GM19240 (cell line): ENCODE results near the gene PRAME.
"Not testable (repeated sequence)": the region's sequence is repeated elsewhere in the genome, so short reads cannot be mapped to it uniquely, and the experiment has no call there.

Experiments used
- DNase-seq: peaks from one replicate; pipeline ENCODE4 v3.0.0; 2011; ENCODE audit warnings: low spot score; ENCODE audit not compliant: insufficient read length

Gene PRAME

GRCh38 chr22:22581524-22581923, 22.5 kb upstream of the PRAME start:
- not testable (repeated sequence) for DNase-seq

DNA sequence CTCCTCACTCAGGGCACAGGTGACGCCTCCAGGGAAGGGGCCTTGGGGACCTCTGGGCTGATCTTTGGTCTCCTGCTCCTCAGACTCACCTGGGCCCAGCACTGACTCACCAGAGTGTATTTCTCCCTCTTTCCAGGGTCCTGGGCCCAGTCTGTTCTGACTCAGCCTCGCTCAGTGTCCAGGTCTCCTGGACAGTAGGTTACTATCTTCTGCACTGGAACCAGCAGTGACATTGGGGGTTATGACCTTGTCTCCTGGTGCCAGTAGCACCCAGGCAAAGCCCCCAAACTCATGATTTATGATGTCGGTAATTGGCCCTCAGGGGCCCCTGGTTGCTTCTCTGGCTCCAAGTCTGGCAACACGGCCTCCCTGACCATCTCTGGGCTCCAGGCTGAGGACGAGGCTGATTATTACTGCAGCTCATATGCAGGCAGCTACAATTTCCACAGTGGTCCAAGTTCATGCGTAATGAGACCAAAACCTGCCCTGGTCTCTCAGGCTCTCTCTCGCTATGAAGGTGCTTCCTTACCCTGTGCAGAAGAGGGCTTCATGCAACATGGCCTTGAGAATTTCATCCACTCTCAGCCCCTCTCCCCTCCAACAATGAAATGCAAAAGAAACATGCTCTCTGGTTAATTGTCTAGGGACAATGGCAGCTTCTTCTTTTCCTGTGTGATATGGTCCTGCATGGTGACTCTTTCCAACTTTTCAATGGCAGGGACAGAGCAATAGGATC, 21.0 kb upstream of the PRAME start:
- DNase-seq: no peak

GRCh38 chr22:22578702-22579424, 19.8 kb upstream of the PRAME start:
- no peak for DNase-seq

GRCh38 chr22:22576989-22577427, 17.9 kb upstream of the PRAME start:
- DNase-seq: no peak

GRCh38 chr22:22576244-22576988, 17.4 kb upstream of the PRAME start:
- DNase-seq: peak; percentile 40

- DNase-seq: no peak
These were observed 15.3 kb upstream of the PRAME start for GRCh38 chr22:22574361-22574760.

DNA sequence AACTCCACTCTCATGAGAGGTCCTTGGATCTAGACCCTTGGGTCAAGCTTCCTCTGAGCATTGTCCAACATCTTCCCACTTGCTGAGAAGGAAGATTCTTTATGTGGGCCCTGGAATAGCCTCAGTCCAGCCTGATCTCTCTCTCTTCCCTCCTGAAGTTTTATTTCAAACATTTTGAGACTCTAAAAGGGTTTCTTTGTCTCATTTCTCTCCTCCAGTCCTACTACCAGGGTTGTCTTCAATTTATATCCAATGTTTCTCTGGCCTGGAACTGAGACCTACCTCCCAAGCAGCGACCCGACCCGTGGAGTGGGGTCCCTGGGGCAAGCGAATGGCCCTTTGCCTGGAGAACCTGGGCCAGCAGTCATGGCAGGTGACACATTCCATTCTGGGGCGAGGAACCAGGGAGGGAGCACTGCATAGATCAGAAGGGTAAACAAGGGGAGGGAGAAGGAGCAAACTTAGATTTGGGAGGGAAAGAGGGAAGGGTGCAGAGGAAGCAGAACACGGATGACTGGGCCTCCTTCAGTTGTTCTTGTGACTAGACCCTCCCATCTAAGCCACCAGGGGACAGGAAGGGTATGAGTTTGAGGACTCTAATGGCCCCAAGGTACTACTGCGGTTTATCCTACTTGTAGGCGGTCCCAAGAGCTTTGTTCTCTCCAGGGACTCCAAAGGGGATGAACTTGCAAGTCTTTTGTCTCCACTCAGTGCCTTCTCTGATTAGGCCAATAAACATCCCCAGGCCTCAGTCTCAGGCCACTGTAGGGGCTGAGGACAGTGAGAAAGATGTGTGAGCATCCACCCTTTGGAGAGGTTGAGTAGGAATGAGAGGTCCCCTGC, 14.2 kb upstream of the PRAME start:
- no peak for DNase-seq

- no peak for DNase-seq
These were observed 12.8 kb upstream of the PRAME start for GRCh38 chr22:22571862-22572261.

DNA sequence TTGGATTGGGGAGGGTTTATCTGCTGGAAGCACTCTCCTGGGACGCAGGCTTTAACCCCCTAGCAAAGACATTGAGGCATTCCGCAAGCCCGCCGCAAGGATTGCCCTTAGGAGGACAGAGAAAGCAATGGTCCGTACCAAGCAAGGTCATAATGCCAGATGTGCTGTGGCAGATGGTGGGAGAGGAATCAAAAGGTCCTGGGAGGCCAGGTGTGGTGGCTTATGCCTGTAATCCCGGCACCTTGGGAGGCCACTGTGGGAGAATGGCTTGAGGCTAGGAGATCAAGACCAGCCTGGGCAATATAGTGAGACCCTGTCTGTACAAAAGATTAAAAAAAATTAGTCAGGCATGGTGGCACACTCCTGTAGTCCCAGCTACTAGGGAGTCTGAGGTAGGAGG, 12.4 kb upstream of the PRAME start:
- no peak for DNase-seq

DNA sequence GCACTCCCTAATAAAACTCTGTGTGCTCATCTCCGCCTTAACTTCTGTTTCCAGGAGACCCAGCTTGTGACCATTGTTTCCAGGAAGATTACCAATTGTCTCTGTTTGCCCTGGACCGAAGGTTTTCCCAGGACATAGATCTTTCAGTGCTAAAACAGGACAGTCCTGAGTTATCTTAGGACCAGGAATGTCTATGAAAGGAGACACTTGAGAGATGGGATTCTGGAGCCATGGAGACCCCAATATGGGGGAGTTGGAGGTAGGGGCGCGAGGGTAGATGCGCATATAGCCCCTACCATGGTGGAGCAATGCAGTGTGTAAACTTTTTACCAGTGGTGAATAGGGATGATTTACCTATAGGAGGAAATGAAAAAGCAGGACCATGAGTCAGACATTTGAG, 10.2 kb upstream of the PRAME start:
- DNase-seq: no peak

DNA sequence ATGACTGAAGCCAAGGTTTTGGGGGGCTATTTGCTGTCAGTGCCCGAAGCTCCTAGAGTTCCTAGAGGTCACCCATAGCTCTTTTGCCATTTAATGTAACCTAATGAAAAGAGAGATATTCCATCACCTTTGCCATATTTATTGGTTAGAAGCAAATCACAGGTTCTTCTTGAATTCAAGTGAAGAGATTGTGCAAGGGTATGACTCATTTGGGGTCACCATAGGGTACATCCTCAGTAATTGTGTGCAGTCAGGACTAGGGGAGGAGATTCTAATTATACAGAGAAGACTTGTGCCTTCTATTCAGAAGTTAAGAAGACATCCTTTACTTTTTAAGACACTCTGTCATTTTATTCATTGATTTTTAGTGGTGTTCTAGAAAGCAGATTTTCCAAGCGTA, 6.9 kb upstream of the PRAME start:
- DNase-seq: no peak

DNA sequence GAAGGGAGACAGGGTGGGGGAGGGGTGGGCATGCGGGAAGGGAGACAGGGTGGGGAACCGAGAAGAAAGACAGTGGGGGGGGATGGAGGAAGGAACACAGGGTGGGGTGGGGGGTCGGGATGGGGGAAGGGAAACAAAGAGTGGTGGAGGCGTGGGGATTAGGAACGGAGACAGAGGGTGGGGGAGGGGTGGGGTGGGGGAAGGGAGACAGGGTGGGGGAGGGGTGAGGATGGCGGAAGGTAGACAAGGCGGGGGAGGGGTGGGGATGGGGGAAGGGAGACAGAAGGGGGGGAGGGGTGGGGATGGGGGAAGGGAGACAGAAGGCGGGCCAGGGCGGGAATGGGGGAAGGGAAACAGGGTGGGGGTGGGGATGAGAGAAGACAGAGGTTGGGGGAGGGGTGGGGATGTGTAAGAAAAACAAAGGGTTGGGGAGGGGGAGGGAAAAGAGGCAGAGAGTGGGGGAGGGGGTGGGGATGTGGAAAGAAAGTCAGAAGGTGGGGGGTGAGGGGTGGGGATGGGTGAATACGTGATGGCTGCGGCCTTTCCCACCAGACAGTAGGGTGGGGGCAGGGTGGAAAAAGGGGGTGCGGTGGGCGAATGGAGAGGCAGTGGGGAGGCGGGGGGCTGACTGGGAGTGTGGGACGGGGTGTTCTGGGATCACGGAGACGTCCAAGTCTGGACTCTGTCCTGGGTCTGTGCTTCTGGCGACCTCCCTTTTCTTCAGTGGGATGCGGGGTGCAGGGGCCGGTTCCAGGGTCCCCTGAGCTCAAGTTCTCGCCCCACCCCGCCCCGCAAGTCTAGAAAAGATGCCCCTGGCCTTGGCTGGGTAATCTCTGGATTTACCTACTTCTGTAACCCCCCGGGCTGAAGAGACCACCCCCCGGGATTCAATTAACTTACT, 744 bp downstream of the PRAME start:
- DNase-seq: no peak

DNA sequence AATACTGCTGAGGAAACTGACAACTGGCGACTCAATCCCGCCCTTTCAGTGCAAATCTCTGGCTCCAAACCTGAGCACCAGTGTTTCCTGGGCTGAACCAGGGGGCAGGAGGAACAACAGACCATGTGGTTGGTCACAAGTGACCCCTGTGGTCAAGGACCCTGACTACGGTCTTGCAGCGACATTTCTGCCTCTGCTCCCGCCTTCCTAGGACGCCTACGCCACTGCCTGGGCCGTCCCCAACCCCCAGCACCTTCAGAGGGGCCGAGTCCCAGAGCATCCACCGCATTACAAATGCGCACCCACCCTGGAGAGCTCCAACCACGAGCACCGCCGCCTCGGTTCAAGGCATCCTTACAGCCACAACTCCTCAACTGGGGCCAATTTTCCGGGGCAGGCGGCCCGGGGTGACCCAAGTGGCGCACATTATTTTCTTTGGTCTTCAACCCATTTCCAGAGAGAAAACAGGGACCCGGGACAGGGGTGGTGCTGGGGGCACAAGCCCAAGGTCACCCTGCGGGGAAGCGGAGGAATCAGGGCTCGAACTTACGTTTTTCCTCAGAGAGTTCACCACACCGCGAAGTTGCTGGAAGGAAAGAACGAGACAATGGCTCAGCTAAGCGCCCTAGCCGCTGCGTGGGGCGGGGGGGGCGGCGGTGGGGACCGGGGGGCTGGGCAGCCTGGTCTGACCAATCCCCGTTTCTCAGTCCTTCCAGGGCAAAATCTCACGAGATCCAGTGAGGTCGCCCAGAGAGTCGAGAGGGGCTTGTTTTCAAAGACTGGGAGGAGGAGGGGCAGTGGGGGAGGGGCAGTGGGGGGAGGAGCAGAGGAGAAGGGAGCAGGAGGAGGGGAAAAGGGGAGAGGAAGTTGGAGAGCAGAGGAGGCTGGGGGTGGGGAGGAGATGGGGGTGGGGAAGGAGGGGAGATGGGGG, 1.8 kb downstream of the PRAME start:
- no peak for DNase-seq

- no peak for DNase-seq
These were observed 2.5 kb downstream of the PRAME start for GRCh38 chr22:22556578-22556977.

- no peak for DNase-seq
These were observed 3.5 kb downstream of the PRAME start for GRCh38 chr22:22555596-22555995.

- DNase-seq: peak; percentile 19
These were observed 4.3 kb downstream of the PRAME start for GRCh38 chr22:22554587-22555284.

DNA sequence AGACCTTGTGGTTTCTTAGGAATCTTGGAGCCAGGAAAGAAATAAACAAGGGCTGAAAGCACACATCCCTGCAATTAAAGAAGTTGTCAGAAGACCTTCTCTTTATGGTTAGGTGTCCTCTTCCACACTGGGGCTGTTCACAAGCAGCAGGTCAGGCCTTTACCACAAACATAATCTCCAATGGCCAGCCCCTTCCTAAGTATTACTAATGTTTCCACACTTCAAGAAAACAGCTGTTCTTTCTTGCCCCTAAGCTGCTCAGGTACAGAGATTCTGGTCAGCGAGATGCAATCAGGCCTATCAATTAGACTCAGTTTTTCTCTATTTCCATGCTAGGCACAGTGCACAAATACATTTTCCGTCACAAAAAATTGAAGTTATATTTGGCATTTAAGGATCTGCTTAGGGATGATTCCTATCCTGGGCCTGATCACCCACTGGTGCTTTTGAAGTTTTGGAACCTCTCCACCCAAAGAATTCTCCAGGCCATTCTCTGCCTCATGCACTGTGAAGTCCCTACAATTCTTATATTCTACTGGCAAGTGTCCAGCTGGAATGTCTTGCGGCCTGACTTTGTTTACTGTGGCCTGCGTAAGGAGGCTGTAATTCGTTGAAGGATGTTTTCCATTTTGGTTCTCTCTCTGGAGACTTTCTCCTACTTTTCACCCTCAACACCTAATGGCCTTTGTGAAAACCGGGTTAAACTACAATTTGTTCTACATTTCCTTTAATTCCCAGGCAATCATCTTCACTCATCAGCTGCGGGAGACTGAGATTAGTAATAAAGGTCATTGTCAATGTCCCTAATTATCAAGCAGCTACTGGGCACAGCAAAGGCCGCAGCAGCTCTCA, 5.1 kb downstream of the PRAME start:
- DNase-seq: no peak

GRCh38 chr22:22553141-22553540, 5.9 kb downstream of the PRAME start:
- DNase-seq: no peak
